Smooth muscle cell (in vitro differentiated cells): ENCODE results near the gene USPL1. TPM values are rescaled to one million over a fixed set of nuclear protein-coding genes. Genes with fewer than 3 reads are reported as not detected.

Experiments
- DNase-seq: peaks from one replicate; lab custom pipeline; 2025; ENCODE audit not compliant: unreplicated experiment; lab: John Stamatoyannopoulos, UW
- H2AFZ ChIP-seq: fragments of 200-600 bp; sonication (generic); 2 replicates; pipeline ENCODE4 v1.6.0; 2016; ENCODE audit warnings: antibody characterized with exemption, low read depth, mild to moderate bottlenecking
- H3F3A ChIP-seq: fragments of 200-600 bp; sonication (generic); 2 replicates; pipeline ENCODE4 v1.6.0; 2017; ENCODE audit warnings: antibody characterized with exemption, low read depth
- H3K27ac ChIP-seq: fragments of 200-600 bp; sonication (generic); 2 replicates; pipeline ENCODE4 v1.5.1; 2016; ENCODE audit warnings: low read depth, mild to moderate bottlenecking
- H3K27me3 ChIP-seq: fragments of 200-600 bp; sonication (generic); 2 replicates; pipeline ENCODE4 v1.6.1; 2016; ENCODE audit warnings: low read depth, mild to moderate bottlenecking
- H3K36me3 ChIP-seq: fragments of 200-600 bp; sonication (generic); 2 replicates; pipeline ENCODE4 v1.5.1; 2016; ENCODE audit warnings: low read depth
- H3K4me1 ChIP-seq: fragments of 200-600 bp; sonication (generic); 2 replicates; pipeline ENCODE4 v1.5.1; 2016; ENCODE audit warnings: low read depth
- H3K4me2 ChIP-seq: fragments of 200-600 bp; sonication (generic); 2 replicates; pipeline ENCODE4 v1.6.0; 2016; ENCODE audit warnings: mild to moderate bottlenecking
- H3K4me3 ChIP-seq: fragments of 200-600 bp; sonication (generic); 2 replicates; pipeline ENCODE4 v1.5.1; 2016; ENCODE audit warnings: mild to moderate bottlenecking
- H3K79me2 ChIP-seq: fragments of 200-600 bp; sonication (generic); 2 replicates; pipeline ENCODE4 v1.6.0; 2016; ENCODE audit warnings: low read depth, mild to moderate bottlenecking
- H3K9ac ChIP-seq: fragments of 200-600 bp; sonication (generic); 2 replicates; pipeline ENCODE4 v1.6.0; 2016; ENCODE audit warnings: low read depth
- H3K9me3 ChIP-seq: fragments of 200-600 bp; sonication (generic); replicated peaks from 2 replicates; pipeline ENCODE4 v1.5.1; 2016; ENCODE audit warnings: low read depth
- H4K20me1 ChIP-seq: fragments of 200-600 bp; sonication (generic); 2 replicates; pipeline ENCODE4 v1.6.0; 2016; ENCODE audit warnings: low read depth
- CTCF ChIP-seq: fragments of 200-600 bp; sonication (generic); IDR thresholded peaks from 2 replicates; pipeline ENCODE4 v1.5.1; 2017; ENCODE audit warnings: borderline replicate concordance, mild to moderate bottlenecking, antibody characterized with exemption; ENCODE audit not compliant: insufficient read depth, poor library complexity, severe bottlenecking
- WGBS: methylation state at CpG from one replicate; pipeline ENCODE4 v1.1.7; 2016; ENCODE audit warnings: low lambda C conversion rate; 5-methylcytosine and 5-hydroxymethylcytosine counted together
- polyA plus RNA-seq: library from polyadenylated mRNA; unstranded; fragments of >200 nt; fragmentation: Nextera tagmentation; extraction: Ambion mirVana; gene quantifications from 2 replicates; pipeline ENCODE4 v1.2.1, GENCODE V29; 2016
- total RNA-seq: library from RNA; depleted of rRNA; stranded (reverse); fragments of >200 nt; gene quantifications from 2 replicates; pipeline ENCODE4 v1.2.3, GENCODE V29; 2014

The USPL1 gene
- total and polyA plus RNA-seq, 2 experiments from 2014 or later: 12.3 to 33.3 TPM

DNA sequence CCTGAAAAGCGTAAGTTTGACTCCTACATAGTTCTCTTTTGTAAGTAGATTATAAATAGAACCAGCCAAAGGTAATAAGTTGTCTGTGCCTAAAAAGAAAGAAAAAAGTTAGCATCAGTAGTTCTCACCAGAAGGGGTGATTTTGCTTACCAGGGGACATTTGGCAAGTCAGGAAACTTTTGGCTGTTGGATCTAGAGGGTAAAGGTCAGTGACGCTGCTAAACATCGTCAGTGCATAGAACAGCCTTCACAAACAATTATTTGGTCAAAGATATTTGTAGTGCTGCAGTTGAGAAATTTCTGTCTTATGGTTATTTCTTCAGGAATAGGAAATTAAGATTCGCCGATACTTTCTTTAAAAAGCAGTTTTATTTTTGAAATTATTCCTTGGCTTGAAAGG lies 2.0 kb downstream of the USPL1 start:
- H3K9me3 ChIP-seq: no peaks in the 10 kb centered on the region
- no peak overlapping the region for H3K27ac ChIP-seq
- peak overlapping the region; percentile 75 for H3K9ac ChIP-seq
- H3K79me2 ChIP-seq: peaks cover 79% of the 10 kb centered on the region
- H3F3A ChIP-seq: no peaks in the 10 kb centered on the region
- H3K4me3 ChIP-seq: peak overlapping the region; percentile 79
- H3K4me2 ChIP-seq: peak overlapping the region; percentile 92
- no peak for DNase-seq
- H3K27me3 ChIP-seq: no peaks in the 10 kb centered on the region
- peaks cover 33% of the 10 kb centered on the region for H4K20me1 ChIP-seq
- 86% methylated on average over 5 of the region's 5 CpGs for WGBS
- TF ChIP-seq CTCF: no peak
- no peak overlapping the region for H2AFZ ChIP-seq
- peaks cover 33% of the 10 kb centered on the region for H3K4me1 ChIP-seq
- no peaks in the 10 kb centered on the region for H3K36me3 ChIP-seq

GRCh38 chr13:30620941-30621340 lies 3.2 kb downstream of the USPL1 start:
- peaks cover 80% of the 10 kb centered on the region for H3K79me2 ChIP-seq
- H3F3A ChIP-seq: no peaks in the 10 kb centered on the region
- no peak overlapping the region for H3K9ac ChIP-seq
- H3K4me1 ChIP-seq: peaks cover 26% of the 10 kb centered on the region
- no peaks in the 10 kb centered on the region for H3K36me3 ChIP-seq
- no peaks in the 10 kb centered on the region for H3K27me3 ChIP-seq
- peak overlapping the region; percentile 79 for H3K4me3 ChIP-seq
- H3K9me3 ChIP-seq: no peaks in the 10 kb centered on the region
- peaks cover 43% of the 10 kb centered on the region for H4K20me1 ChIP-seq
- DNase-seq: no peak
- no peak overlapping the region for H2AFZ ChIP-seq
- no peak for TF ChIP-seq CTCF
- WGBS: 75% methylated on average over 3 of the region's 3 CpGs
- no peak overlapping the region for H3K4me2 ChIP-seq
- no peak overlapping the region for H3K27ac ChIP-seq

DNA sequence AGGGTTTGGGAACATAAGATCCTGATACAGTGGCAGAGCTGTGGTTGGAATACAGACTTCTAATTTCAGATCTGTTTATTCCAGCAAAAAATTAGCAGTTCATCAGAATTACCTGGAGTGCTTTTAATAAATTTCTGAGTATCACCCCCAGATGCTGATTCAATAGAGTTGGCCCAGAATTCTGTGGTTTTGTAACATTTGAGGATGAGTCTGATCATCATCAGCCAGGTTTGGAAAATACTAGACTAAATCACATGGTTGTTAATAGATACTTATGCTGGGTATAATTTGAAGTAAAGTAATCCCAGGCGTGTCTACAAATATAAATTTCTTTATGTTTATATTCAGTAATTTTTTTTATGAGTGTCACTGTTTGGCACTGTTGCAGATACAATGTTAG lies 4.8 kb downstream of the USPL1 start:
- Histone ChIP-seq H3F3A (no peaks in the 10 kb centered on the region), H3K27me3 (no peaks in the 10 kb centered on the region), H3K4me1 (peaks cover 26% of the 10 kb centered on the region), H3K9me3 (no peaks in the 10 kb centered on the region), H3K79me2 (peaks cover 96% of the 10 kb centered on the region), H2AFZ (no peak overlapping the region), H3K27ac (no peak overlapping the region), H3K4me2 (no peak overlapping the region), H4K20me1 (peaks cover 53% of the 10 kb centered on the region), H3K9ac (no peak overlapping the region), H3K36me3 (no peaks in the 10 kb centered on the region), H3K4me3 (no peak overlapping the region)
- no peak for TF ChIP-seq CTCF
- WGBS: 100% methylated on average over 1 of the region's 1 CpG
- DNase-seq: no peak

GRCh38 chr13:30623392-30623791 lies 5.7 kb downstream of the USPL1 start:
- no peak for TF ChIP-seq CTCF
- no peaks in the 10 kb centered on the region for H3K36me3 ChIP-seq
- no peak overlapping the region for H3K27ac ChIP-seq
- H3K27me3 ChIP-seq: no peaks in the 10 kb centered on the region
- H3K4me3 ChIP-seq: no peak overlapping the region
- H4K20me1 ChIP-seq: peaks cover 53% of the 10 kb centered on the region
- H3K9me3 ChIP-seq: no peaks in the 10 kb centered on the region
- H3K4me1 ChIP-seq: peaks cover 26% of the 10 kb centered on the region
- DNase-seq: no peak
- no peak overlapping the region for H2AFZ ChIP-seq
- no peaks in the 10 kb centered on the region for H3F3A ChIP-seq
- no peak overlapping the region for H3K9ac ChIP-seq
- 47% methylated on average over 5 of the region's 5 CpGs for WGBS
- H3K4me2 ChIP-seq: no peak overlapping the region
- peaks cover 99% of the 10 kb centered on the region for H3K79me2 ChIP-seq
